BJ (cell line): ENCODE data around the gene C1orf159. TPM values are rescaled to one million over a fixed set of nuclear protein-coding genes. Genes with fewer than 3 reads are reported as not detected.
"Not testable (repeated sequence)": the region's sequence is repeated elsewhere in the genome, so short reads cannot be mapped to it uniquely, and the experiment has no call there.

Experiments
- CTCF ChIA-PET: fragments of 350-600 bp; formaldehyde crosslinking; extraction: SDS; loops from one replicate; lab custom pipeline; 2021; ENCODE audit warnings: antibody characterized with exemption, inconsistent platforms; lab: Yijun Ruan, JAX
- POLR2A ChIA-PET: fragments of 300-600 bp; sonication (Branson Sonifier 250); formaldehyde crosslinking; extraction: SDS; loops from one replicate; lab custom pipeline; 2021; ENCODE audit warnings: antibody characterized with exemption; lab: Charles Lee
- DNase-seq: peaks from one replicate; pipeline ENCODE4 v3.0.0-alpha.2; 2011; ENCODE audit warnings: low read depth
- H3K27me3 ChIP-seq: 2 replicates; pipeline ENCODE4 v1.6.0; 2011; ENCODE audit warnings: low read length; ENCODE audit not compliant: control insufficient read depth, insufficient read depth
- H3K36me3 ChIP-seq: 2 replicates; pipeline ENCODE4 v1.5.1; 2011; ENCODE audit warnings: low read length; ENCODE audit not compliant: control insufficient read depth, insufficient read depth
- H3K4me3 ChIP-seq: 2 replicates; pipeline ENCODE4 v1.5.1; 2011; ENCODE audit warnings: low read depth, mild to moderate bottlenecking, control low read depth, low read length
- polyA plus RNA-seq: library from polyadenylated mRNA; depleted of rRNA; stranded (reverse); fragments of >200 nt; gene quantifications from 2 replicates; pipeline ENCODE4 v1.2.3, GENCODE V29; 2011
- TF ChIP-seq, protein P1 (sequence below): IDR thresholded peaks from 2 replicates; pipeline ENCODE4 v1.5.1; 2011; ENCODE audit warnings: low read depth, mild to moderate bottlenecking, control low read depth, inconsistent platforms, low read length, moderate library complexity; ENCODE audit not compliant: insufficient read depth

The C1orf159 gene
- polyA plus RNA-seq, 1 experiment = 8.9 TPM

DNA sequence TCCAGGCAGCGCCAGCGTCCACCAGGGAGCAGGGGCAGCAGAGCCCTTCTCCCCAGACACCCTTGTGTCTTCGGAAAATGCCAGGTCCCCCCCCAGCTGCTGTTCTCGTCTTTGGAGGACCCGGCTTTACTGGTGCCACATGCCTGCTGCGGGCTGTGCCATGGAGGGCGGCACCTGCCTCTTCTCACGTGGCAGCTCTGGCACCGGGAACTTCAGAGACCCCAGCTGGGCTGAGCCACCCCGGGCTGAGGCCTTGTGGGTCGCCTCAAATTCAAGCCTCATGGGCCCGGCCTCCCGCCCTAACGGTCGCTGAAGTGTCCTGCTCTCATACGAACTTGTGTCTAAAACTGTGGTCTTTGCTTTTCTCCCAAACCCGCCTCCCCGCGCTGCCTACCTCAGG, 27.0 kb upstream of the C1orf159 start:
- no peak for DNase-seq
- H3K36me3 ChIP-seq = no peaks in the 10 kb centered on the region
- TF ChIP-seq, protein P1, sequence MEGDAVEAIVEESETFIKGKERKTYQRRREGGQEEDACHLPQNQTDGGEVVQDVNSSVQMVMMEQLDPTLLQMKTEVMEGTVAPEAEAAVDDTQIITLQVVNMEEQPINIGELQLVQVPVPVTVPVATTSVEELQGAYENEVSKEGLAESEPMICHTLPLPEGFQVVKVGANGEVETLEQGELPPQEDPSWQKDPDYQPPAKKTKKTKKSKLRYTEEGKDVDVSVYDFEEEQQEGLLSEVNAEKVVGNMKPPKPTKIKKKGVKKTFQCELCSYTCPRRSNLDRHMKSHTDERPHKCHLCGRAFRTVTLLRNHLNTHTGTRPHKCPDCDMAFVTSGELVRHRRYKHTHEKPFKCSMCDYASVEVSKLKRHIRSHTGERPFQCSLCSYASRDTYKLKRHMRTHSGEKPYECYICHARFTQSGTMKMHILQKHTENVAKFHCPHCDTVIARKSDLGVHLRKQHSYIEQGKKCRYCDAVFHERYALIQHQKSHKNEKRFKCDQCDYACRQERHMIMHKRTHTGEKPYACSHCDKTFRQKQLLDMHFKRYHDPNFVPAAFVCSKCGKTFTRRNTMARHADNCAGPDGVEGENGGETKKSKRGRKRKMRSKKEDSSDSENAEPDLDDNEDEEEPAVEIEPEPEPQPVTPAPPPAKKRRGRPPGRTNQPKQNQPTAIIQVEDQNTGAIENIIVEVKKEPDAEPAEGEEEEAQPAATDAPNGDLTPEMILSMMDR = no peak
- CTCF ChIA-PET = no interaction called here
- no peak overlapping the region for H3K4me3 ChIP-seq
- POLR2A ChIA-PET = no interaction called here
- peaks cover 1% of the 10 kb centered on the region; the same call in 1 of the 2 replicates for H3K27me3 ChIP-seq

DNA sequence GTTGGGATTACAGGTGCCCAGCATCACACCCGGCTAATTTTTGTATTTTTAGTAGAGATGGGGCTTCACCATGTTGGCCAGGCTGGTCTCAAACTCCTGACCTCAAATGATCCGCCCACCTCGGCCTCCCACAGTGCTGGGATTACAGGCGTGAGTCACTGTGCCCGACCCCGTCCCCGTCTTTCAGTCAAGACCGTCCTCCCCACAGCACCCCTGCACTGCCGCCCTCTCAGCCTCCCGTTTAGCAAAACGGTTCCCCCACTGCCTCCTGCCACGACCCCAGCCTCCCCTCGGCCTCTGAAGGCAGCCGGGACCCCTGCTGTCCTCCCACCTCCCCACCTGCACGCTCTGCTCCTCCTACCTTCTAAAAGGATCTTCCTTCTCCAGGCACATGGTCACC, 26.5 kb upstream of the C1orf159 start:
- POLR2A ChIA-PET, H3K36me3 ChIP-seq, H3K4me3 ChIP-seq, DNase-seq, H3K27me3 ChIP-seq, CTCF ChIA-PET: not testable (repeated sequence)

DNA sequence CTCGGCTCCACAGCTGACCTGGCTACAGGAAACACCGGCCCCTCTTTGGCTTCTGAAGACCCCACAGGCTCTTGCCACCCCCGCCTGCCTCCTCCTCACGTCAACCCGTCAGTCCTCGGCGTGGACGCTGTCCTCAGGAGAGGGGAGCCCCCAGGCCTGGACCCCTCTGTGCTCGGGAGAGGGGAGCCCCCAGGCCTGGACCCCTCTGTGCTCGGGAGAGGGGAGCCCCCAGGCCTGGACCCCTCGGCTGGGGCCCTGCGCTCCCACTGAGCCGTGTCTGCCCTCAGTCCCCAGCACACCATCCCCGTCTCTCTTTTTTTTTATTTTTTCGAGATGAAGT, 26.0 kb upstream of the C1orf159 start:
- no peaks in the 10 kb centered on the region for H3K36me3 ChIP-seq
- no peak for DNase-seq
- no peak overlapping the region for H3K4me3 ChIP-seq
- TF ChIP-seq, protein P1 = no peak
- peaks cover 1% of the 10 kb centered on the region; the same call in 1 of the 2 replicates for H3K27me3 ChIP-seq
- POLR2A ChIA-PET = no interaction called here
- CTCF ChIA-PET = no interaction called here

DNA sequence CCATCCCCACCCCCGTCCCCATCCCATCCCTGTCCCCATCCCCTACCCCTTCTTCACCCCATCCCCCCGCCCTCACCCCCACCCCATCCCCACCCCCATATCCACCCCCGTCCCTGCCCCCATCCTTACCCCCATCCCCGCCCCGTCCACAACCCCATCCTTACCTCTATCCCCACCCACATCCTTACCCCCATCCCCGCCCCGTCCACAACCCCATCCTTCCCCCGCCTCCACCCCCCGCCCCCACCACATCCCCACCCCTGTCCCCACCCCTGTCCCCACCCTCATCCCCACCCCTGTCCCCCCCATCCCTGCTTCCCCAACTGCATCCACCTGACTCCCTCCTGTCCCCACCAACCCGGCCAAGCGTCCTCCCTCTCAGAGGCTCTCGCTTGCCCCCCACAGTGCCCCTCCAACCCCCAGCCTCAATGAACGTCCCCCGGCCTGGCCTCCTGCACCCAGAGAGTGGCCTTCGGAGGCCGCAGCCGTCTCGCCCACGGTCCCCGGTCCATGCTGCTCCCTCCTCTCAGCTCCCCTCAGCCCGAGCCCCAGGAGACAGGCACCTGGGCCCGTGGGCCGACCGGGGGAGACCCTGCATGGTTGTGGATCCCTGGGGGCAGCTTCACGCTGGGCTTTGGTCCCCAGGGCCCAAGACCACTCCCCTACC, 25.5 kb upstream of the C1orf159 start:
- peaks cover 1% of the 10 kb centered on the region; the same call in 1 of the 2 replicates for H3K27me3 ChIP-seq
- CTCF ChIA-PET = interaction anchor here (1.2 kb wide), 1 partner anchor 19 kb away, joined by 5 read pairs; no protein-coding TSS in a partner anchor
- POLR2A ChIA-PET = no interaction called here
- no peak overlapping the region for H3K4me3 ChIP-seq
- DNase-seq = no peak
- TF ChIP-seq, protein P1 = no peak
- no peaks in the 10 kb centered on the region for H3K36me3 ChIP-seq

DNA sequence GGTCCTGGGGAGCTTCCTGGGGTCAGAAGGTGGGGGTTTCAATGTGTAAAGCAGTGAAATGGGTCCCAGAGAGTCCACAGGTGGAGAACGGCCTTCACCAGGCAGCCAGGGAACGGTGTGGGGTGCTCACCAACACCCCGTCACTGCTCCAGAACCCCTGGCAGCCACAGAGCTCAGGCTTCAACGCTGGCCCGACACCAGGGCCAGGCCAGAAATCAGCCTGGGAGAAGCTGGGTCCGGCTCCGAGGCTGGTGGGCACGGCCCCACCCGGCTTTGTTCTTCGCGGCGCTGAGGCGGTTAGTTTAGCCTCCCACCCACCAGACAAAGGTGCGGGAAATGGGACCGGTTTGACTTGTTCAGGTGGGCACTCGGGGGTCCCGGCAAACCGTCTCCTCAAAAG, 24.8 kb upstream of the C1orf159 start:
- ChIA-PET POLR2A (no interaction called here), CTCF (interaction anchor here (1.2 kb wide), 1 partner anchor 18 kb away, joined by 5 read pairs; no protein-coding TSS in a partner anchor)
- Histone ChIP-seq H3K4me3 (no peak overlapping the region), H3K36me3 (no peaks in the 10 kb centered on the region), H3K27me3 (peaks cover 1% of the 10 kb centered on the region)
- DNase-seq = no peak
- TF ChIP-seq, protein P1 = no peak
